GM20000 (cell line): ENCODE measurements around the gene KCNMA1.

Experiments
- DNase-seq: peaks from one replicate; pipeline ENCODE4 v3.0.0; 2012; ENCODE audit warnings: low spot score
- CTCF ChIP-seq: IDR thresholded peaks from 2 replicates; pipeline ENCODE4 v1.5.1; 2012; ENCODE audit warnings: mild to moderate bottlenecking, control low read depth; ENCODE audit errors: extremely low read depth, missing control alignments

The KCNMA1 gene

GRCh38 chr10:77032188-77032570, 605.4 kb downstream of the KCNMA1 start:
- TF ChIP-seq CTCF: no peak
- DNase-seq: no peak

- DNase-seq: no peak
- TF ChIP-seq CTCF: no peak
Observed at GRCh38 chr10:77031531-77032187, 605.9 kb downstream of the KCNMA1 start.

DNA sequence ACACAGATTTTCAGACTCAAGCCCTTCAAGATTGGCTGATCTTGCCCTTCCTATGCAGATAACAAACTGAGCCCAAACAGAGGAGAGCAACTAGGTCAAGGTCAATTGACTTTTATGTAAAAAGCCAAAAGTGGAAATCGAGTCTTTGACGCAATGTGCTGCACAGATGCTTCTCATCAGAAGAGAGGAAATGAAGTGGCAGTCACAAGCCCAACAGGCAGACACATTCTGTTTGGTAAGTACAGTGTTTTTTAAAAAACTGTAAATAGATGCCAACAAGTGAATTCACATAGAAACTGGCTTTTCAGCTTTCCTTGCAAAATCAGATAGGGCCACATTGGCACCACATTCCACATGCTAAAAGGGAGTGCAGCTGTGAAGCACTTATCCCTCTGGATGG, 606.6 kb downstream of the KCNMA1 start:
- no peak for DNase-seq
- no peak for TF ChIP-seq CTCF

GRCh38 chr10:77029777-77030717, 607.6 kb downstream of the KCNMA1 start:
- DNase-seq: no peak
- TF ChIP-seq CTCF: no peak

GRCh38 chr10:77028042-77028441, 609.6 kb downstream of the KCNMA1 start:
- no peak for TF ChIP-seq CTCF
- no peak for DNase-seq

DNA sequence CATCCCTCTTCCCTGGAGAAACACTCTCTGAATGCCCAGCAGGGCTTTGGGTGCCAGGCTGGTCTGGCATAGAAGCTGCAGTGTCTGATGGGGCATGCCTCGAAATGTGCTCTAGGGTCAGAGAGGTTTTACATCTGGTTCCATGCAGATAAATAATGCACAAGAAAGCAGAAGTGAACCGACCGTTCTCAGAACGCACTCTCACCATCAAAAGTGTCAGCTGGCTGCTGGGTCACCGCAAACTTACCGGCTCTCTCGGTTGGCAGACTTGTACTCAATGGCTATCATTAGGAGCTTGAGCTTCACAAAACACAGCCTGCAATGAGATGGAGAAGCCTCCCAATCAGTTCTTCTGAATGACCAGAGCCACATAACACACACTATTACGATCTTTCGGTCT, 610.0 kb downstream of the KCNMA1 start:
- no peak for TF ChIP-seq CTCF
- DNase-seq: no peak

DNA sequence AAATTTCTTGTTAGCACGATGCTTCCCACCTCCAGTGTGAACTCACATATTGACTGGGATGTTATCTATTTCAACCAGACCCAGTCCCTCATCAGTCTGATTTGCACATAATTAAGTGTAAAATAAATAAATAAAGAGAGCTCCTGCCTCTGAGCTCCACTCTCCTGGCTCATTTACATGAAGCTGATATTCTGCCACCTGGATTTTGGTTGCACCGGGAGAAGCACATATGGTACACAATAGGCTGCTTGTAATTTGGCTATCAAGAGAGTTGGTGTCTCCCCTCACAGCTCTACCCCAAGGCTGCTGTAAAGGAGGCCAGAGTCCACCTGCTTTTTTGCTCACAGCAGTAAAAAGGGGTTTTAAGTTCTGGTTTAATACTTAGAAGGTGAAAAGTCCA, 610.5 kb downstream of the KCNMA1 start:
- TF ChIP-seq CTCF: no peak

More for the DNA sequence above, 610.5 kb downstream of the KCNMA1 start:
- DNase-seq: no peak
